ENCODE data around the gene ARRDC3.

DNA sequence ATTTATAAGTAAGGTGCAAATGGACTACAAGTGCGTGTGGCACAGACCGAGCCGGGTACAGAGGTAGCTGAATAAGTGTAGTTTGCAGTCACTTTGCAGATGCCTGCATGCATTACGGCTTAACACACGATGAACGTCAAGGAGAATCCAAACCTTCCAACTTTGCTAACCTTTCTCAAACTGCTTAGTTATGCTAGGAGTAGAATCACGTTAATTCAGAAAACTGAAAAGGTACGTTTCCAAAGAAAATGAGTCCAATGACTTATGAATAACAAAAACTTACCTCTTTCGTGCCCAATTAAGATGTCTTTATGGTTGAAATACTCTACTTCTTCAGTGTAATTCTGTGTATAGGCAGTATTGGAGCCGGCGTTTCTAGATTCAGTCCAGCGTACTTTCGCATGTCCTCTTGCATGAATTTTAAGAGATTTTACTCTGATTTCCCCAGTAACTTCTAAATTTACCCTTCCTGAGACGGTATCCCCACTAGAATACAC is 539 bp downstream of the ARRDC3 start:
- TF ChIP-seq, protein P1, sequence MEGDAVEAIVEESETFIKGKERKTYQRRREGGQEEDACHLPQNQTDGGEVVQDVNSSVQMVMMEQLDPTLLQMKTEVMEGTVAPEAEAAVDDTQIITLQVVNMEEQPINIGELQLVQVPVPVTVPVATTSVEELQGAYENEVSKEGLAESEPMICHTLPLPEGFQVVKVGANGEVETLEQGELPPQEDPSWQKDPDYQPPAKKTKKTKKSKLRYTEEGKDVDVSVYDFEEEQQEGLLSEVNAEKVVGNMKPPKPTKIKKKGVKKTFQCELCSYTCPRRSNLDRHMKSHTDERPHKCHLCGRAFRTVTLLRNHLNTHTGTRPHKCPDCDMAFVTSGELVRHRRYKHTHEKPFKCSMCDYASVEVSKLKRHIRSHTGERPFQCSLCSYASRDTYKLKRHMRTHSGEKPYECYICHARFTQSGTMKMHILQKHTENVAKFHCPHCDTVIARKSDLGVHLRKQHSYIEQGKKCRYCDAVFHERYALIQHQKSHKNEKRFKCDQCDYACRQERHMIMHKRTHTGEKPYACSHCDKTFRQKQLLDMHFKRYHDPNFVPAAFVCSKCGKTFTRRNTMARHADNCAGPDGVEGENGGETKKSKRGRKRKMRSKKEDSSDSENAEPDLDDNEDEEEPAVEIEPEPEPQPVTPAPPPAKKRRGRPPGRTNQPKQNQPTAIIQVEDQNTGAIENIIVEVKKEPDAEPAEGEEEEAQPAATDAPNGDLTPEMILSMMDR (IDR thresholded peaks at IDR 0.05) = no peak
- no peak for TF ChIP-seq POLR2A (IDR thresholded peaks at IDR 0.05)
